SW480 (cell line): ENCODE data around the gene CDH5.
"Not testable (repeated sequence)": the region's sequence is repeated elsewhere in the genome, so short reads cannot be mapped to it uniquely, and the experiment has no call there.

Experiments
- DNase-seq: peaks from one replicate; pipeline ENCODE4 v3.0.0-alpha.2; 2016; ENCODE audit warnings: low spot score

CDH5 gene

DNA sequence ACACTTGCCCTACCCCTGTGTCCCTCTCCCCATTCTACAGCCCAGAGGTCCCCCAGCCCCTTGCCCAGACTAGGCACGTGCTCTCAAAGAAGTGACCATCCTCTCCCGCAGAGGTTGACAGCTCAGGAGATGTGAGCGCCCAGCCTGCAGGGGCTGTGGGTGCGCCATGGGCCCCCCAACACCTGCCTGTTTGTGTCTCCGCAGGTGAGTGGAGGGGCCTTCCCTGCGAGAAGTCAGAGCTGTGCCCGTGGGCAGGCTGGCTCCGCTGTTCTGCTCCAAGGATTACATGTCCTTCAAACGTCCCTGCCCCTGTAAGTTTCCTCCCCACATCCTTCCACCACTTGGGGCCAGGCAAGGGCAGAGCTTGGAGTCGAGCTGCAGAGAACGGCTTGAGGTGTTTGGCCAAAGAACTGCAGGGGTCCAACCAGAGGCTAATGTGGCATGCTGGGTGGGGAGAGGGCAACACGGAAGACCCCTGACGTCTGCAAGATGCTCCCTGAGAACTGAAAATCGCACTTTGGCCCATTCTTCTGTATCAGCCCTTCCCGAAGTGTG, 71.0 kb downstream of the CDH5 start:
- no peak for DNase-seq

- no peak for DNase-seq
Observed at GRCh38 chr16:66438536-66438935, 72.0 kb downstream of the CDH5 start.

DNA sequence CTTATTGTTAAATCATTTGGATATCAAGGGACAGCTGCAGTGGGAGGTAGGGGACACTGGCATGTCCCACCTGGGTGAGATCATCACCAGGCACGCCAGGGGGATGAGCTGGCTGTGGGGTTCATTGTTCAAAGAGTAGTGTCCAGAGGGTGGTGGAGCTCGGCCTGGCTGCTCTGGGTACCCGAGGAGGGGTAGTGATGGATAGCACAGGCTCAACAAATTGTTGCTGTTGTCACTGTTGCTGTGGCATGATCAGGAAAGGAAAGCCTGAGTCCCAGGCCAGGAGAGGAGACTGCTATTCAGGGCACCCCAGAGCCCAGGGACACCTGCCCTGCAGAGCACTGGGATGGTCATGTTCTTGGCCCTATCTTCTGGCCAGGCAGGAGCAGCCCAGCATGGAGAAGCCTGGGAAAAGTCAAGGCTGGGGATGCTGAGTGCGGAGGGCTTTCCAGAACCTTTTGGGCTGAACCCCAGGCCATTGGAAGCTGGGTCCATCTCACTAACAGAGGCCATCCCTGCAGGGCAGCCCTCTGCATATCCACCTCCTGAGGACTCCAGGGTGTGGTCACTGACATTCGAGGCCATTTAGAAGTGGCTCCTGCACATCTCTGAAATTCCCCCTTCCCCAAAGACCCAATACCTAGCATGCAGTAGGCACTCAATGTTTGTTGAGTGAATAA, 72.7 kb downstream of the CDH5 start:
- no peak for DNase-seq

DNA sequence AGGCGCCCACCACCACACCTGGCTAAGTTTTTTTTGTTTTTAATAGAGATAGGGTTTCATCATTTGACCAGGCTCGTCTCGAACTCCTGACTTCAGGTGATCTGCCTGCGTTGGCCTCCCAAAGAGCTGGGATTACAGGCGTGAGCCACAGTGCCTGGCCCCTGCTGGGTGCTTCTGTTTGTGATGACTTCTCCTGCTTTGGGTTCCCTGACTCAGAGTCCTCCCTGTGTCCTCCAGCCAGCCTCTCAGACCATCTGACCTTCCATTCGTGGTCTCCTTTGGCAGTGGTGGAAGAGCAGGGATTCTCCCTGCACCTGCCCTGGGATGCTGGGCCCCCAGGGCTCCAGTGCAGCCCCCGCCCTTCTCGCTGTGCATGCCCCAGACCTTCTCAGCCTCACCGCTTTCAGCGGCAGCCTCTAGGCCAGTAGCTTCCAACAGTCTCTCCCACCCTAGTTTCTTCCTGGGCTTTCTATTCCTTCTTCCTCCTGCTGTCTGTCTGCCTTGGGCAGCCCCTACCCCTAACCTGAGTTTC, 73.8 kb downstream of the CDH5 start:
- DNase-seq, result no peak

GRCh38 chr16:66440970-66441369, 74.5 kb downstream of the CDH5 start:
- no peak for DNase-seq

GRCh38 chr16:66441586-66442375, 75.3 kb downstream of the CDH5 start:
- no peak for DNase-seq

DNA sequence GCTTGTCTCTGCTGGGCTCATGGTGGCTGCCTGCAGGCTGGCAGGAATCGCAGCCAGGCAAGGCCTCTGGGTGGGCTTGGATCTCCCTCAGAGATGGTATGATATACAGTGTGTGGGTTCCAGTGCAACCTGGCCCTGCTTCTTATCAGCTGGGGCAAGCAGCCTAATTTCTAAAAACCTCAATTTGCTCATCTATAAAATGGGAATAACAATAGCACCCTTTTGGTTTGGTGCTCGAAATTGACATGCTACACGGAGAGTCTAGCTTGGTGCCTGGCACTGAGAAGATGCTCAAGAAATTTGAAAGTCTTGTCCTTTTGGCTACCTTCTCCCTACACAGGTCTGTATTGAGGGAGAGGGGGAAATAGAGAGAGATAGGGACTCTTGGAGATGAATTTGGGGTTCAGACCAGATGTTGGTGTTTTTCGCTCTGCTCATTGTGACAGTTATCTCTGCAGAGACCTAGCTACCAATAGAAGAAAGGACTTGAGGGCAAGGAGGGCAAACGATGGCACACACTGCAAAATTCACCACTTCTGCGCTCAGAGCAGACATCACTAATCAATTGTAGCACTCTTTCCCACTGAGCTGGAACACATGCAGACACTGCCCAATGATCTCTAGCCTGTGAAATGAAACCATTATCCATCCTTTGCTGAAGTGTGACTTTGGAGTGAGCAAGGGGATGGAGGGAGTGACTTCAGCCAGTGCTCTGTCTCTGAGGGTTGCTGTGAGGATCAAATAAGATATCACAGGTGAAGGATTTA, 76.2 kb downstream of the CDH5 start:
- DNase-seq, result no peak

DNA sequence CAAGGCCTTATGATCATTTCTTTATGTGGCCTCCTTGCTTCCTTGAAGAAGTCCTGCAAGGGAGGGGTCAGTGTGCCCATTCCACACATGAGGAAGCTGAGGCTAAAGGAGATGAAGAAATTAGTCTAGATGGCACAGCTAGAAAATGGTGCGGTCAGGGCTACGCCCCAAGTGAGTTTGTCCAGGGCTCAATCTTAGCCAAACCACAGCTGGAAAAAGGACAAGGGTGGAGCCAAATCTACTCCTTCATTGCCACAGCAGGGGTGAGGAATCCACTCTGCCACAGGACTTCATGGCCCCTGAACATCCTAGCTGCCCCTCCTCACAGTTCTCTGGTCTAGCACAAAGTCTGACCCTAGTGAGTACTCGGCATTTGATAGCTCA, 76.8 kb downstream of the CDH5 start:
- no peak for DNase-seq

DNA sequence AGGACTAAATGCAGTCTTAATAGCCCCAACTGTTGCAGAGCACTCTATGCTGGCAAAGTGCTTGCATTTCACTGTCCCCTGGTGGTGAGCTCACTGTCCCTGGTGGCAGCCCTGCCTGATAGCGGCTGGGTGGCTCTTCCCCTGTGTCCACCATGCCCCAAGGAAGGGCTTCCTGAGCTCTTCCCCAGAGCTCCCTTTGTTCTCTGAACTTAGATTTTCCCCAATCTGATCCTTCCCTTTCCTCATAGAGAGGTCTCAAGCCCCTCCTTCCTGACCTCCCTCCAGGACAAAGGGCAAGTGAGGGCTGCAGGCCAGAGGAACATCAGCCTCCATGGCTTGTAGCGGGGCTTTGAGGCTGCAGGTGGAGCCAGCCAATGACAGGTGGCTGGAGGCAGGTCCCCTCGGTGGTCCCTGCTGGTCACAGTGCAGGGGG, 77.6 kb downstream of the CDH5 start:
- DNase-seq, result no peak

GRCh38 chr16:66446737-66447136, 80.2 kb downstream of the CDH5 start:
- DNase-seq, result no peak

- no peak for DNase-seq
Observed at GRCh38 chr16:66447491-66447890, 81.0 kb downstream of the CDH5 start.

GRCh38 chr16:66451548-66451947, 85.1 kb downstream of the CDH5 start:
- no peak for DNase-seq

DNA sequence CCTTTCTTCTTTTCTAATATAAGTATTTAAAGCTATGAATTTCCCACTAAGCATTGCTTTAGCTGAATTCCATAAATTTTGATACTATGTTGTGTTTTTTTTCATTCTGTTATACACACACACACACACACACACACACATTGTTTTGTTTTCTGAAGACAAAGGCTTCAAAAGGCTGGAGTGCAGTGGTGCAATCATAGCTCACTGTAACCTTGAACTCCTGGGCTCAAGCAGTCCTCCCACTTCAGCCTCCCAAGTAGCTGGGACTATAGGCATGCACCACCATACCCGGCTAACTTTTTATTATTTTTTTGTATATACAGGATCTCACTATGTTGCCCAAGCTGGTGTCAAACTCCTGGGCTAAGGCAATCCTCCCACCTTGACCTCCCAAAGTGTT, 86.7 kb downstream of the CDH5 start:
- not testable (repeated sequence) for DNase-seq
